ENCODE measurements around the gene ST6GALNAC2.
A peak's percentile ranks its signal among the peaks of the same experiment; 100 is the strongest.

Gene ST6GALNAC2

GRCh38 chr17:76551685-76552084, 34.0 kb downstream of the ST6GALNAC2 start:
- TF ChIP-seq, protein P1, sequence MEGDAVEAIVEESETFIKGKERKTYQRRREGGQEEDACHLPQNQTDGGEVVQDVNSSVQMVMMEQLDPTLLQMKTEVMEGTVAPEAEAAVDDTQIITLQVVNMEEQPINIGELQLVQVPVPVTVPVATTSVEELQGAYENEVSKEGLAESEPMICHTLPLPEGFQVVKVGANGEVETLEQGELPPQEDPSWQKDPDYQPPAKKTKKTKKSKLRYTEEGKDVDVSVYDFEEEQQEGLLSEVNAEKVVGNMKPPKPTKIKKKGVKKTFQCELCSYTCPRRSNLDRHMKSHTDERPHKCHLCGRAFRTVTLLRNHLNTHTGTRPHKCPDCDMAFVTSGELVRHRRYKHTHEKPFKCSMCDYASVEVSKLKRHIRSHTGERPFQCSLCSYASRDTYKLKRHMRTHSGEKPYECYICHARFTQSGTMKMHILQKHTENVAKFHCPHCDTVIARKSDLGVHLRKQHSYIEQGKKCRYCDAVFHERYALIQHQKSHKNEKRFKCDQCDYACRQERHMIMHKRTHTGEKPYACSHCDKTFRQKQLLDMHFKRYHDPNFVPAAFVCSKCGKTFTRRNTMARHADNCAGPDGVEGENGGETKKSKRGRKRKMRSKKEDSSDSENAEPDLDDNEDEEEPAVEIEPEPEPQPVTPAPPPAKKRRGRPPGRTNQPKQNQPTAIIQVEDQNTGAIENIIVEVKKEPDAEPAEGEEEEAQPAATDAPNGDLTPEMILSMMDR (conservative IDR thresholded peaks at IDR 0.05), result no peak
- peak overlapping the region; percentile 53 for H3K27ac ChIP-seq

DNA sequence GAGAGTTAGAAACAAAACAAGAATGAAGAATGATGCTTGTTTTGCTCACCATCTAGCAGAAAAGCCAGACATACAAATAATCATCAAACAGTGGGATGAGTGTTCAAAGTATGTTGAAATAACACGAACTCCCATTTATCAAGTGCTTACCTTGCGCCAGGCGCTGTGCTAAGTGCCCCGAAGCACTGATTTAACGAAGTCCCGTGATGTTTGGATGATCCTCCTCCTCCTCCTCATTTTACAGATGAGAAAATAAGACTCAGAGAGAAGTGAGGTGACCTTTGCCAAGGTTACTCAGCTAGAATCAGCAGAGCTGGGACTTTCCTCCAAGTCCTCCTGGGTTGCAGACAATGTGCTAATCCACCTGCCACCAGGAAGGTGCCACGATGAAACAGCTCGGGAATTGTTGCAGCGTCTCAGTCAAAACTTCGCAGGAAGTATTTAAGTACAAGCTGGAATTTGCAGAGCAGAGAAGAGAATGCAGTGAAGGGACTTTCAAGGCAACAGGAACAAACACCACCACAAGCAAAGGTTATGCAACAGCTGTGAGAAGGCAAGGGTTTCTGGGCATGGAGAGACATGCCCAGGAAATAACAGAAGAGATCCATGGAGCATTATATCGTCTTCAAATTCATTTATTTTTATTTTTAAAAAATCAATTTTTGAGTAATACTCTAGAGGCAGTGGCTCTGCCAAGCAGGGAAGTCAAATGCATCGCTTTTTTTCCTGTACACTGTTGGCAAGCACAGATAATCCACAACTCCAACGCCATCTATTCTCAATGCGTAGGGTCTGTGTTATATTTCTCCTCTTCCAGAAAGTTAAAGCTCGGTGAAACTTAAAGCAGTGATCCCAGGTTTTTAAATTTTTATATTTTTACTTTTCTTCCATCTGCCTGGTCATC, 34.7 kb downstream of the ST6GALNAC2 start:
- TF ChIP-seq, protein P1 (conservative IDR thresholded peaks at IDR 0.05), result no peak
- H3K27ac ChIP-seq, result peak overlapping the region; percentile 53

DNA sequence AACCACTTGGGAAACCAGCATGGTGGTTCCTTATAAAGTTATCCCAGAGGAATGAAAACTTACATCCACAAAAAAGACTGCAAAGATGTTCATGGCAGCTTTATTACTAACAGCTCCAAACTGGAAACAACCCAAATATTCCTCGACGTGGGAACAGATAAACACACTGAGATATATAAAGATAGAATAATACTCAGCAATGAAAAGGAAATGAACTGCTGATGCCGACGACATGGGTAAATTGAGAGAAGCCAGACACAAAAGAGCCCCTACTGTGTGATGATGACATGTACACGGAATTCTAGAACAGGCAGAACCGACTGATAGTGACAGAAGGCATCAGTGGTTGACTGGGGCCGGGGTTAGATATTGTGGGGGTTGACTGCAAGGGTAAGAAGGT, 36.1 kb downstream of the ST6GALNAC2 start:
- H3K27ac ChIP-seq, result peak overlapping the region; percentile 39
- TF ChIP-seq, protein P1 (conservative IDR thresholded peaks at IDR 0.05), result no peak

DNA sequence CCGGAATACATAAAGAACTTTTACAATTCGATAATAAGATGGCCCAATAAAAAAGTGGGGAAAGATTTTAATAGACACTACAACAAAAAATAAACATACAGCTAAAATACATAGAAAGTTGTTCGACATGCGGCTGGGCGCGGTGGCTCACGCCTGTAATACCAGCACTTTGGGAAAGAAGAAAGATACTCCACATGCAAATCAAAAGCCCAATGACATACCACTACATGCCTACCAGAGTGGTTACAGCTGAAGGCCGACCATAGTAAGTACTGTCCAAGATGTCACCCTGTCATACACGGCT, 36.5 kb downstream of the ST6GALNAC2 start:
- TF ChIP-seq, protein P1 (conservative IDR thresholded peaks at IDR 0.05), result no peak
- peak overlapping the region; percentile 39 for H3K27ac ChIP-seq

- TF ChIP-seq, protein P1 (conservative IDR thresholded peaks at IDR 0.05), result no peak
These were observed 37.1 kb downstream of the ST6GALNAC2 start for GRCh38 chr17:76548378-76549214.

GRCh38 chr17:76547642-76548202, 37.9 kb downstream of the ST6GALNAC2 start:
- TF ChIP-seq, protein P1 (conservative IDR thresholded peaks at IDR 0.05), result peak; percentile 52
- no peak overlapping the region for H3K27ac ChIP-seq

More at GRCh38 chr17:76548378-76549214, 37.1 kb downstream of the ST6GALNAC2 start:
- H3K27ac ChIP-seq, result peak overlapping the region; percentile 39

DNA sequence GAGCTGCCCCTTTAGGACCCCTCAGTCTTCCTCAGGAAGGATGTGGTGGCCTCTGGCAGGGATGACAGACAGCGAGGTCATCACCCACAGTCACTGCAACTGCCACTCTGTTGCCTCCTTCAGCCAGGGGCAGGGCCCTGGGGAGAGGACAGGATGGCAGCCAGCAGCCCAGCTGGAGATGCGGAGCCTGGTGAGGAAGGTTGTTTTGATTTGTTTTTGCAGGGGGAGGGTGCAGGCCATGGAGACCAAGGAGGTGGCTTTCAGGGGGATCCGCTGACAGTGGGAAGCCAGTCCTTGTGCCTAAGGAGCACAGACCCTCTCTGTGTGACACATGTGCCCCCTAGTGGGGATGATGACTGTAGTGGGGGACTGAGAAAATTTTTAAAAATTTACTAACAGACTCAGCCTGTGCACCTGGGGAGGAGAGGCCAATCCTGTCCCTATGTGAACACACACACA, 38.4 kb downstream of the ST6GALNAC2 start:
- peak overlapping the region; percentile 14; the same call in 1 of the 2 replicates for H3K27ac ChIP-seq
- TF ChIP-seq, protein P1 (conservative IDR thresholded peaks at IDR 0.05), result peak; percentile 84

All from VCaP (cell line).